Brain pericyte (primary cell): ENCODE measurements around the gene LVRN.
"Not testable (repeated sequence)": the region's sequence is repeated elsewhere in the genome, so short reads cannot be mapped to it uniquely, and the experiment has no call there.

ENCODE experiments used
- DNase-seq: peaks from one replicate; pipeline ENCODE4 v3.0.0-alpha.2; 2012; ENCODE audit warnings: low read depth, low spot score

The LVRN gene, protein sequence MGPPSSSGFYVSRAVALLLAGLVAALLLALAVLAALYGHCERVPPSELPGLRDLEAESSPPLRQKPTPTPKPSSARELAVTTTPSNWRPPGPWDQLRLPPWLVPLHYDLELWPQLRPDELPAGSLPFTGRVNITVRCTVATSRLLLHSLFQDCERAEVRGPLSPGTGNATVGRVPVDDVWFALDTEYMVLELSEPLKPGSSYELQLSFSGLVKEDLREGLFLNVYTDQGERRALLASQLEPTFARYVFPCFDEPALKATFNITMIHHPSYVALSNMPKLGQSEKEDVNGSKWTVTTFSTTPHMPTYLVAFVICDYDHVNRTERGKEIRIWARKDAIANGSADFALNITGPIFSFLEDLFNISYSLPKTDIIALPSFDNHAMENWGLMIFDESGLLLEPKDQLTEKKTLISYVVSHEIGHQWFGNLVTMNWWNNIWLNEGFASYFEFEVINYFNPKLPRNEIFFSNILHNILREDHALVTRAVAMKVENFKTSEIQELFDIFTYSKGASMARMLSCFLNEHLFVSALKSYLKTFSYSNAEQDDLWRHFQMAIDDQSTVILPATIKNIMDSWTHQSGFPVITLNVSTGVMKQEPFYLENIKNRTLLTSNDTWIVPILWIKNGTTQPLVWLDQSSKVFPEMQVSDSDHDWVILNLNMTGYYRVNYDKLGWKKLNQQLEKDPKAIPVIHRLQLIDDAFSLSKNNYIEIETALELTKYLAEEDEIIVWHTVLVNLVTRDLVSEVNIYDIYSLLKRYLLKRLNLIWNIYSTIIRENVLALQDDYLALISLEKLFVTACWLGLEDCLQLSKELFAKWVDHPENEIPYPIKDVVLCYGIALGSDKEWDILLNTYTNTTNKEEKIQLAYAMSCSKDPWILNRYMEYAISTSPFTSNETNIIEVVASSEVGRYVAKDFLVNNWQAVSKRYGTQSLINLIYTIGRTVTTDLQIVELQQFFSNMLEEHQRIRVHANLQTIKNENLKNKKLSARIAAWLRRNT

DNA sequence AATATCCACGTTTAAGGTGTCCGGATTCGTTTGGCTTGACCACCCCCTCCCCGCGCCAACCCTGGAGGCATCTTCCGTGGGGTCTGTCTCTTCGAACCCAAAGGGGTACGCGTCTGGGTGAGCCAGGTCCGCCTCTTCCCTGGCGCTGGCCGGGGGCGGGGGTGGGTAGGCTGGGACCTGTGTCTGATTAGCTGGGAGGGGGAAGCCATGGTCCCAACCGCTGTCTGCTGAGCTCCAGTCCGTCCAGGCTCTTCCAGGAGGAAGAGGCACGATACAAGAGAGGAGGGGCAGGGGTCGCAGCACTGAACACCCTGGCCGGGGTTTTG, at the start of gene LVRN:
LVRN (plus strand) TSS at position 237 of the 326 bp plus-strand sequence. CDS start 143 bp downstream, outside the sequence.
- DNase-seq, result no peak

DNA sequence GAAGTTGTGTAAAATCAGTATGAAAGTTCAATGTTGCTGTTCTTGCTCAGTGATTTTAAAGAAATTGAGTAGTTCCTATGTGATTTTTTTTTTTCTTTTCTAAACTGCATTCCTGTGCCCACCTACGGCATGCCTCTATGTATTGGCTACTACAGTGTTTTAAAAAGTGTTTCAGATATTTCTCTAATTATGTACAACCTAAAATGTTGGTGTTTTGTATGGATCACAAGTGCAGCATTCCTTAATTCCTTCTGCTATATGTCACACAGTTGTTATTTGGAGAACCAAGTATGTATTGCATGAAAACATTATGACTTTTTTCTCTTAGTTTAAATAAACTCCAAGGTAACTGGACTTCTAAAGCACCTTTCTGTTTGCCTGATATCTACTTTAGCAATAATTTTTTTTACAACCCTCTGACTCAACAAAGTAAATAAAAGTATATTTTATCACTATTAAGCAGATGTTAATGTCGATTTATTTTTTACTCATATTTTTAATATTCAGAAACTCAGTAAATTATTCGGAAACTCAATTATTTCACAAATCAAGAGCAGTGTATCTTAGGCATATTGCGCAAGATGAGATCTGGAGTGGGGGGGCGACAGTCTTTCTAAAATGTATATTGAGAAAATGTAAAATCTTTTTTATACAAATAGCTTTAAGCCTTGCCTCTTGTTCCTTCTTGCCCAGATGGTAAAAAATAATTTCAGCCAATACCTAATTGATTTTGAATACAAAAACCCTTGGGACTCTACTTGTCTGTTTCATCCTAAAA, 48.5 kb upstream of the LVRN start:
- DNase-seq, result not testable (repeated sequence)

DNA sequence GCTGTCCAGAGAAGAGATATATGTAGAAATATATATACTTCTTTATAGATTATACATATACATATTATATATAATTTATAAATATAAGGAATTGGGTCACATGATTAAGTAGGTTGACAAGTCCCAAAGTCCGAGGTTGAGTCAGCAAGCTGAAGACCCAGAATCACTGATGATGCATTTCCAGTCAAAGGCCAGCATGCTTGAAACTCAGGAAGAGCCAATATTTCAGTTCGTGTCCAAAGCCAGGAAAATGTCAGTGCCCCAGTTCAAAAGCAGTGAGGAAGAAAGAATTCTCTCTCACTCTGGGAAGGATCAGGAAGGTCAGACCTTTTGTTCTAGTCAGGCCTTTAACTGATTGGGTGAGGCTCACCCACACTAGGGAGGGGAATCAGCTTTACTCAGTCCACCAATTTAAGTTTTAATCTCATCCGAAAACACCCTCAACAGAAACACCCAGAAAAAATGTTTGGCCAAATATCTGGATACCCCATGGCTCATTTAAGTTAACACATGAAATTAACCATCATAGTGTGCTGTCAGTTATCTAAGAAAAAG, 42.0 kb upstream of the LVRN start:
- DNase-seq, result no peak

DNA sequence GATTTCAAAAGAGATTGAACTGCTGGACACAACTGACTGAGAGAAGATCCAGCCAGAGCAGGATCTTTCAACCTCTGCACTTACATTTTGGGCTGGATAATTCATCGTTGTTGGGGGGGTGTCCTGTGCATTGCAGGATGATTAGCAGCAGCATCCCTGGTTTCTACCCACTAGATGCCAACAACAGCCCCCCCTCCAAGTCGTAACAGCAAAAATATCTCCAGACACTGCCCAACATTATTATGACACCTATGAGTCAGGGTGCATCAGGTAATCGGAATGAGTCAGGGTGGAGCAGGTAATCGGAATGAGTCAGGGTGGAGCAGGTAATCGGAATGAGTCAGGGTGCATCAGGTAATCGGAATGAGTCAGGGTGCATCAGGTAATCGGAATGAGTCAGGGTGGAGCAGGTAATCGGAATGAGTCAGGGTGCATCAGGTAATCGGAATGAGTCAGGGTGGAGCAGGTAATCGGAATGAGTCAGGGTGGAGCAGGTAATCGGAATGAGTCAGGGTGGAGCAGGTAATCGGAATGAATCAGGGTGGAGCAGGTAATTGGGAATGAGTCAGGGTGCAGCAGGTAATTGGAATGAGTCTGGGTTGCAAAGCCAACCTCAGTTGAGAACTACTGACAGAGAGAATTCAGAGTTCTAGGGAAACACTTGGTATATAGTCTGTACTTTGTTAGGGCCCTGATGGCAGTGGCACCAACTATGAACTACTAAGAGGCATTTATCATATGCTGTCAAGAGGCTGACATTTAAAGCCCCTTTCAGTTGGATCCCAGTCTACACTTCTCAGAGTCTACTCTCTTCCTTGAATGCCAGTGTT, 33.5 kb upstream of the LVRN start:
- DNase-seq, result not testable (repeated sequence)

DNA sequence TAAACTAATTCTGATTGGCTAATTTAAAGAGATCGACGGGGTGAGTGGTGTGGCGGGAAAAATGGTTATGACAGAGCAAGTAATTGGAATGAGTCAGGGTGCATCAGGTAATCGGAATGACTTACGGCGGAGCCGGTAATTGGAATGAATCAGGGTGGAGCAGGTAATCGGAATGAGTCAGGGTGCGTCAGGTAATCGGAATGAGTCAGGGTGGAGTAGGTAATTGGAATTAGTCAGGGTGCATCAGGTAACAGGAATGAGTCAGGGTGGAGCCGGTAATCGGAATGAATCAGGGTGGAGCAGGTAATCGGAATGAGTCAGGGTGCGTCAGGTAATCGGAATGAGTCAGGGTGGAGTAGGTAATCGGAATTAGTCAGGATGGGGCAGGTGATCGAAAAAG, 32.1 kb upstream of the LVRN start:
- not testable (repeated sequence) for DNase-seq

DNA sequence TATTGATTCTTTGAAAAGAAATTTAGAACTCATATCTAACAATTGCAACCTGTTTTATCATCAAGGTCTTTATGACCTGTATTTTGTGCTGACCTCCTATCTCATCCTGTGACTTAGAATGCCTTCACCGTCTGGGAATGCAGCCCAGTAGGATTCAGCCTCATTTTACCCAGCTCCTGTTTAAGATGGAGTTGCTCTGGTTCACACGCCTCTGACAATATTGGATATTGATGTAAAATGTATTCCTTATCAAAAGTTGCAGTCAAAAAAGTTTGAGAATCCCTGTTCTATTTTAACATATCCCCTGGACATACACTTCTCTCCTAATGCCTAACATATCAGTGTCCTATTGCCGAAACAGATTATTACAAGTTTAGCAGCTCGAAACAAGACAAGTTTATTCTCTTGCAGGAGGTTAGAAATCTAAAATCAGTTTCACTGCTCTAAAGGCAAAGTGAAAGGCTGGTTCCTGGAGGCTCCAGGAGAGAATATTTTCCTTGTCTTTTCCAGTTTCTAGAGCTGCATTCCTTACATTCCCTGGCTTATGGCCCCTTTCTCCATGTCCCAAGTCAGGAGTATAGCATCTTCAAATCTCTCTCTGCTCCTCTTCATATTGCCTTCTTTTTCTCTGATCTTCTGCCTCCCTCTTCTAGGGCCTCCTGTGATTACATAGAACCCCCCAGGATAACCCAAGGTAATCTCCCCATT, 31.5 kb upstream of the LVRN start:
- DNase-seq, result no peak

DNA sequence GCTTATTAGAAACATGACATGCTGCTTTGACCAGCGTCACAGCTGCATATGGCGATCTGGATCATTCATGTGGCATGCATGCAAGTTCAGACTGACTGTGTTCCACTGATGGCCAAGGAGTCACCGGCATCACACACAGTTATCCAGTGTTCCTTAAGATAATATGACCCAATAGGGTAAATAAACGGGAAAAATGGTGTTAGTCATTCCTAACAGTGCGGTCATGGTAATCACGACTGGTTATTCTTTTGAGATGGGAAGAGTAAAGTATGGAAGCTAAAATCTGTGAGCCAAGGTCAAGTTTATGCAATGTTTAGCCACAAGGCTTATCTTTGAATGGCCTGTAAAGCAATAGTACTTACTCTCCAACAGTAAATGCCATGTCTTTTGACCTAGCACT, 29.3 kb upstream of the LVRN start:
- no peak for DNase-seq

DNA sequence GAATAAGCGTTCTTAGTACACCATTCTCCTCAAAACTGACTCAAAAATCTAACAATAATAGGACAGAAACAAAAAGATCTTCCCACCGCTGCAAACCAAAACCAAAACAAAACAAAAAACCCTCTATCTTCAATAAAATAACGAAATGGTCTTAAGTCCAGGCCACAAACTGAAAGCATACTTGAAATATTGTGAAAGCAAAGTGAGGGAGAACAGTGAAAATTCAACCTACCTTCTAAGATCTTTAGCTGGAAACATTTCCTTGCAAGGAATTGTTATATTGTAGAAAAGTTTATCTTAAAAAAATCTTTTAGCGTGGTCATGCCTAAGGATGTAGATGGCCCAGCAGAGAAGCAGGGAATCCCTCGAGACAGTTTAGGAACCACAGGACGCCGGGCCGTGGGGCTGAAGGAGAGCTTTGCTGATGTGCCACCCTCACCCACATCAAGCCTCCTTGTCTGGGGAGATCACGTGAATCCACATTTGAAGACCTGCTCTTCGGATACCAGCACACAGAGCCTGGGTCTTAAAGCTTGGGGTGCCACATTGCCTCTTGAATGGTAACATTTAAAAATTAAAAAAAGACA, 27.8 kb upstream of the LVRN start:
- DNase-seq, result no peak

DNA sequence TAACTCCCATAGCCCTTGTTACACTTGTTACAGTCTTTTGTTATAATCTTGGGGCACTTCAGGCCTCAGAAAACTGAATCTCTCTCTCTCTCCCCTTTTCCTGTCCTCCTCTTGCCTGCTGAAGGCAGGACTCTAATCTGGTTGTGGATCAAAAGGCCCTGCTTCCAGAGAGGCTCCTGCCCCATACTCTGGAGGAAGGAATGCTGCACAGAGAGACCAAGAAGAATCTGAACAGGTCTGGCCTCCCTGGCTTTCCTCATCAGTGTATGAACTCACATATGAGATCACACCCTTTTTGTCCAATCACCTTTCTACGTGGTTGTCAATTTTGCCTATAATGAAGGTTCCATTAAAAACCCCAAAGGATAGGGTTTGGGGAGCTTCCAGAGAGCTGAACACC, 26.2 kb upstream of the LVRN start:
- no peak for DNase-seq

DNA sequence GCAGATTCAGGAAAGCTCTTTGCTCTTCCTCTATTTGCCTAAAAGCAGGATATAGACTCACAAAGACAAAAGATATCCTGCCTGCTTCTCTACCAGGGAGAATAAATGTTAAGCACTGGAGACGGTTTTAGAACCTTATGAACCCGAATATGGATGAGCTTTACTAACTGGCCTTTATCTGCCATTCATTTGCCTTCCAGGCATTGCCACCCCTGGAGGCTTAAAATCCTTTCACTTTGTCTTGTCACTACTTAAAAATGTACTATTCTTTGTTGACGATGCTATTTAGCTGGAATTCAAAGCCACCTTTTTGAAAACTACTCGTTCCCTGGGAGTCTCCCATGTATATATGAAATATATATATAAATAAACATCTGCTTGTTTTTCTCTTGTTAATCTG, 23.2 kb upstream of the LVRN start:
- DNase-seq, result no peak

DNA sequence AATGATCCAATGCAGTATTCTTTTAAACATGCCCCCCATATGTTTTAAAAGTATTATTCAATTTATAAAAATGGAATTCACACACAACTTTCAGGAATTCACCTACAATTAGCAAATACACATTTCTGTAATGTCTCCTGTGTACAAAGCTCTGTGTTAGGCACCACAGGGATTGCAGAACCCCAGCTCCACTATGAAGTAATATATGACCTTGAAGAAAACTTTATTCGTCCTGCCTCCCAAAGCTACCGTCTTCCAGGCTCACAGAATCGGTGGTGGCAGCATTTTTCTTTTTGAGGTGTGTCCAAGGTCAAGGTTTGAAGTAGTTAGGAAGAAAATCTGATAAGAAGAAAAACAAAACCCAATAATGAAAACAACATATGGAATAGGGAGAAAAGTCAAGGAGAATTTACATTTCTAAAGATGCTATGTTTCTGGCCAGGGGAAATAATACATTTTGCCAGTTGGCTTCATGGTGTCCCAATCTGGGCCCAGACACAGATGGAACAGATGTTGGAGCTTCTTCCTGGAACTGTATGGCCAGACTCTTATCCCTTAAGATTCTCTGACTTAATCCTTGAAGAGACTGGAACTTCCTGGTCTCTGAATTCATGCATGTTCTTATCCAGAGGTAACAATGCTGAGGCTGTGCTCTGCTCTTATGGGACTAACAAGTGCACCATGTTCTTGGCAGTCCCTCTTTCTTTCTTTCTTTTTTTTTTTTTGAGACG, 22.0 kb upstream of the LVRN start:
- no peak for DNase-seq

DNA sequence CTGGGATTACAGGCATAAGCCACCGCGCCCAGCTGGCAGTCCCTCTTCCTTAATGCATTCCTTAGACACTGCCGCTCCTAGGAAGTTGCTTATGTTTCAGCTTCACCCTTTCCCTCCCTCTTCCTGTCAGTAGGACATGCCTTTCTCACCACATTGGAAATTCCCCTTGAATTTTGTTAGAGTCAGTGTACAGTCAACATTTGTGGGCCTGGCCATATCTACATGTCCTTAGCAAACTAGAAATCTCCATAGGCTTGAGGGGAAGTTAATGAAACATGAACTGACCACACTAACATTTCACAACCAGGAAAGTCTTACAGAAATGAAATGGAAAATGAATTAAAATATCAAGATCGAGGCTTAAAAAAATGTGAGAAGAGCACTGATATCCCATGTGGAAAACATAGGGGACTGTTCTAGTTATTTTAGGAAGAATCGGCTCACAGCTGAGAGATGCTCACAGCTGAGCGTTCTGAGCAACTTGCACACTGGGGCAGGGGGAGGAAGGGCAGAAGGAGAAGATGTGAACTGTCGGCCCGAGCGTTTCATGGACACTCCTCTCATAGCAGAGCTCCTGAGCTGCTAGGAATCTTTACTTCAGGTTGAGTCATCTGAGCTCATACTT, 21.1 kb upstream of the LVRN start:
- DNase-seq, result peak; percentile 48

DNA sequence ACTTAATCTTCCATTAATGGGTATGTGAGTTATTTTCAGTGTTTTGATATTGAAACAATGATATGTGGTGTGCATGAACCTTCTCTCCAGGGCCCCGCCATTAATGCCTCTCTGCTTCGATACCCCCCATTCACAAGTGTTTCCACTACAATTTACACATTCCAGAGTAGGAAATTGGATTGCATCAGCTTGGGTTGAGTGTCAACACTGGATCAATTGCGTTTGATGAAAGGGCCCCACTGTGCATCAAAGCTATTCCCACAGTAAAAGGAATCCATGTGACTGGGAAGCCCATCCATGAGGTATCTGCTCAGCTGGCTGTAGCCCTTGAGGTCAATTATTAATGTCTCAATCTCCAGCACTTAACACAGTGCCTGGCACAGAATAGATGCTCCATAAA, 17.8 kb upstream of the LVRN start:
- no peak for DNase-seq

DNA sequence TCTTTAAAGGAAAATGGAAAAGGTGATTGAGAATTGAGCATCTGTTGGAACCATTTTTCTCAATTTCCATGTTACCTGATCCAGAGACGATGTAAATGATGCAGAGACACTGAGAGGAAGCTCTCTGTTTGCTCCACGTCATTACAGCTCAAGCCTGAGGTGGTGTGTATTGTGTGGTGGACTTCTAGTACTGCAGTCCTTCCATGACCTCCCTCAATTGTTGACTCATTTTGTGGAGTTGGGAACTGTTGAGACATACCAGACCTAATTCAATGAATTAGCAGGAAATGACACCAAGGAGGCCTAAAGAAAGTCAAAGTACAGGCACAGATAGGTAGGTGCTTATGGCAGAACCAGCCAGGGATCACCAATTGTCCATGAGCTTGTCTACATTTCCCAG, 15.6 kb upstream of the LVRN start:
- no peak for DNase-seq

DNA sequence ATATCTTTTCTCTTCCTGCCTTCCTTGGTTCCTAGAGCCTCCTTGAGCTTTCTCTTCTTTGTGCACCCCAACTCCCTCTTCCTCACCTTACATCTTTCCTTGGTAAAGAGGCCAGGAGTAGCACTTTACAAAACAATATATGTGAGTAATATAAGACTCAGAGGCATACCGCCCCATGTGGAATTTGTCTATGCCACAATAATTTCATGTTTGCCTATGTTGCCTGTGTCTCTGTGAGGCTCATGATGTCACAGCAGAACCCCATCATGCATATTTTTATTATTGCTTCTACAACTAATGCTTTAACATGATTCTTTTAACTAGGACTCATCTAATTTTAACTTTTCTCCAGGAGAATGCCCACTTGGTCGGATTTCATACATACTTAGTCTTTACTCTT, 15.0 kb upstream of the LVRN start:
- no peak for DNase-seq

DNA sequence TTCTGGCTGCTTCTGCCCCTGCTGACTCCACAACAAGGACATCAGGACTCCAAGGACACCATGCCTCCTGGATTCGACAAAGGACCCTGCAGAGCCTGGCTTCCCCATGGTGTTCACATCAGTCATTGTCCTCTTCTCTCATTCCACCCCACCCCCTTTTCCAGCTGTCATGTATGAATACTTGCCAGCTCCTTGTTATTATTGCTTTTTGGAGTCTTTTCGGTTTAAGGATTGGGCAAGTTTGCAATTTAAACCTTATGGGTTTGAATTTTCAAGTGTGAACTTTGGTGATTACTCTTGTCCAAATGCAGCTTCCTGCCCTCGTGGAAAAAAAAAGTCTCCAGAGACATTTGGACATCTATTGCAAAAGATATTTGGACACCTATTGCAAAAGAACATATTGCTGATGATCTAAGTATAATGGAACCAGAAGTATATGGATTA, 14.2 kb upstream of the LVRN start:
- no peak for DNase-seq

DNA sequence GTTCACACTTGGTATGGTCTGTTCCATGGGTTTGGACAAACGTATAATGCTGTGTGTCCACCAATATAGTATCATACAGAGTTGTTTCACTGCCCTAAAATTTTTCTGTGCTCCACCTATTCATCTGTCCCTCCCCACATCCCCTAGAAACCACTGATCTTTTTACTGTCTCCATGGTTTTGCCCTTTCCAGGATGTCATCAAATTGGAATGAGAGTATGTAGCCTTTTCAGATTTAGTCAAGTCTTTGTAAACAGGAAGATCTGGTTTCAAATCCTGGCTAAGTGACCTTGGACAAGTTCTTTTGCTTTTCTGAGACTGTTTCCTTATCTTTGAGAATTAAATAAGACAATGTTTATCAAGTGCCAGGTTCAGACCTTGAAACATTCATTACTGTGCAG, 13.2 kb upstream of the LVRN start:
- DNase-seq, result no peak

DNA sequence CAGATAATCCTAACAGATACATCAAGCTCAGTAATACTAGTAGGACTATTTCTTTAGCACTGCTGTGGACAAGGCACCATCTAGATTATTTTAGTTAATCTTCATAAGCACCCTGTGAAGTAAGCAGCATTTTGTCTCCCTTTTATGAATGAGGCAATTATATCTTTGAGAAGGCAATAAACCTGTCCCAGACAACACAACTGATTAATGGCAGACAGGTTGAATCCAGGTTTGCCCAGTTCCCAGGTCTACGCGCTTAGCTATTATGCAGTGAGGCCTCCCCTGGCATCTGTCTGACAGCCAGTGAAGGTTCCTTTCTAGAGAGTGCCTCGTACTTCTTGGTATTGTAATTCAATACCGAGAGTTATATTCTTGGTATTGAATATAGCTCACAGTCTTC, 9.7 kb upstream of the LVRN start:
- DNase-seq, result no peak

DNA sequence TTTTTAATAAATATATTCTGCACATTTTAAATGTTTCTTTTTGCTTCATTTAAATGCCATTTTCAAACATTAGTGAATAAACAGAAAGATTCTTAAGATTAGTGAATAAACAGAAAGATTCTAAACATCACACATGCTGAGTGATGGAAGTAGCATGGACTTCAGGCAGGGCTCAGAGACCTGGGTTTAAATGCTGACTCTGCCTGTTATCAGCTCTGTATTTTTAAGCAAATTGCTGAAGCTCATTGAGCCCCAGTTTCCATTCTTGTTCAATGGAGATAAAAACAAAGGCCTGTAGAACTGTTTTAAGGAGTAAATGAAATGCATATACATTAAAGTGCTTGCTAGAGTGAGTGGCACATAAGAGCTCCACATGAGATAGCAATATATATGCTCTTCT, 8.1 kb upstream of the LVRN start:
- DNase-seq, result no peak
